HG03469 (cell line): Measurements from ENCODE around the gene MXI1.

Experiments used
- ATAC-seq: cut with Tn5 transposase; IDR thresholded peaks from one replicate; pipeline ENCODE4 v1.9.1; 2021; ENCODE audit warnings: mild to moderate bottlenecking, moderate library complexity, moderate number of reproducible peaks; ENCODE audit not compliant: unreplicated experiment

Gene MXI1

GRCh38 chr10:110214371-110214826, 7.0 kb downstream of the MXI1 start:
- ATAC-seq, result no peak

GRCh38 chr10:110215286-110216170, 8.1 kb downstream of the MXI1 start:
- no peak for ATAC-seq

DNA sequence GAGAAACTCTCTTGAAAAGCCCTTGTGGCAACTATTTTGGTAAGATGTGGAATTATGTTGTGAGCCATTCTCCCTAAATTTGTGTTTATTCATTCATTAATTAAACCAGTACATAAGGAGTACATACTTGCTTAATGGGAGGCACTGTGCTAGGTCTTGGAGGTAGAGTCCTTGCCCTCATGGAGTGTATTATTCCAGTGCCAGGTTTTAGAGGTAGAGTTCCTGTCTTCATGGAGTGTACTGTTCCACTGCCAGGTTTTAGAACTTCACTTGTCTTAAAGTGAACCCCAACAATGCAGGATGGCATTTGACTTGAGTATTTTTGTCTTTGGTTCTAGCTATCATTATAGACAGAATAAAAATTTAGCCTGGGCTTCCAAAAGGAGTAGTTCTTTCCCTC, 8.8 kb downstream of the MXI1 start:
- no peak for ATAC-seq

DNA sequence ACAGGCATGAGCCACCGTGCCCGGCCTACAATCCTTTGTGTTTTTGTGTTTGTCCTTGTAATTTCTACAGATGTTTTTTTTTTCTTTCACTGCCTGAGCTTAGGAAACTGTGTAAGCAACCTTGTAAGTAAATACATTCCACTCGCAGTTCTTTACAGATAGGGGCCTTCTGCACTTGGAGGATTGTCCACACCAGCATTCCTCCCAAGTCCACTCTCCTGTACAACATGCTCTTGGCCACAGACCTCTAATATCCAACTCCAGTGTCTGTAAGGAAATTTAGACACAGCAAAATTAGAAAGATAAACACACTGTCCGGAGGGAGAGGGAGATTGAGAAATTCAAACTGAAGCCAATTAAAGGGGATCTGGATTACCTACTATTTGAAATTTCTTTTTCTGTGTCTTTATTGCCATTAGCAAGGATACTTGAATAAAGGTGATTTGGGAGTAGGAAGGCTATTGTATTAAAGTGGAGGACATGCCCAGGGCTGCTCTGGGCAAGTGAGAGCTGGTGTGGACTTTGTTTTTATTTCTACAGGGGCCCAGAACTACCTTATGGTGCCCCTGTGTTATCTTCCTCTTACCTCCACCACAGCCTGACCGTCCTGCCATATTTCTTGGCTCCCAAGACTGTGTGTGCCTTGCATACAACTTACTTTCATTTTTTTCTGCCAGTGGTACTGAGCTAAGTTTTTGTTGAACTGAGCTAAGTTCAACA, 9.7 kb downstream of the MXI1 start:
- no peak for ATAC-seq

DNA sequence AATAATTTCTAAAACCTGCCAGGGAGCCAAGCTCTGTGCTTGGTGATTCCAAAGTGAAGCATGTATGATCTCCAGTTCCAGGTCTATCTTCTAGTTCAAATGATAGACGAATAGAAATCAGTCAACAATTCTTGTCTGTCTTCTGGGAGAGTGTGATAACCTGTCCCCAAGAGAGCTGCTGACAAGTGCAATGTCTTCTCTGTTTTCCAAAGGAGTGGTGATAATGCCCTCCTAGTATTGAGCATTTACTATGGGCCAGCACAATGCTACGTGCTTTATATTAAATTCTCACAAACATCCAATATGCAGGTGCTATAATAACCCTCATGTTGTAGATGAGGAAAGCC, 10.2 kb downstream of the MXI1 start:
- ATAC-seq, result no peak

DNA sequence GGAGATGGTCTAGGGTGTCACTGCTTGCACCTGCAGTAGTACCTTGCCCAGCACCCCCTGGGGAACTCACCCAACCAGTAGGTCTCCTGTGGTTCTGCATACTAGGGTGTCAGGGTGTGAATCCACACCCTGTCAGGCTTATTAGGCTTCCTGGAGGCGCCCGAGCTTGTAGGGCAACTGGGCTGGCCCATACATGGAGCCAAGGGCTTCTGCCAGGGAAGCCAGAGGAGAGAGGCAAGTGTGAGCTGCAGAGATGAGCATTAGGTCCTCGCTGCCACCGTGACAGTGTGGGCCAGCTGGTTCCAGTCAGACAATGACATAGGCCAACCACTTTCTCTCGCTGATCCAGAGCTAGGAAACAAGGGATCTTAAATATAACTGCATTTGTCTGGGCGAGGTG, 11.2 kb downstream of the MXI1 start:
- no peak for ATAC-seq

- no peak for ATAC-seq
These were observed 12.5 kb downstream of the MXI1 start for GRCh38 chr10:110219884-110220283.

DNA sequence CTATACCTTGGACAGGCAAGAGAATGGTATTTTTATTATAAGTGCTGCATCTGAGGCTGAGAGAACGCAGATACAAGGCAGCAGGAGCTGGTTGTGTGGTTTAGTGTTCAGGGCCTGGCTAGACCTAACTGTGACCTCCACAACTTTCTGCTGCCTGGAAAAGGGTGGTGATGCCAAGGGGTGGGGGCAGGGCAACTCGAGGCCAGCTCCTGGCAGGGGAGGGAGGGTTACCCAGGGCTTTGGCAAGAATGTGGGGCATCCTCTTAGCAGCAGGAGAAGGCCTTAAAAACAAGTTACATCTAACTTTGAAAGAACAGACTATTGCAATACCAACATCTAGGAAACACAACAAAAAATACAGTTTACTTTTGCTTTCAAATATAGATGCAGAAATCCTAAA, 13.0 kb downstream of the MXI1 start:
- no peak for ATAC-seq

GRCh38 chr10:110221044-110221720, 13.8 kb downstream of the MXI1 start:
- ATAC-seq, result no peak

DNA sequence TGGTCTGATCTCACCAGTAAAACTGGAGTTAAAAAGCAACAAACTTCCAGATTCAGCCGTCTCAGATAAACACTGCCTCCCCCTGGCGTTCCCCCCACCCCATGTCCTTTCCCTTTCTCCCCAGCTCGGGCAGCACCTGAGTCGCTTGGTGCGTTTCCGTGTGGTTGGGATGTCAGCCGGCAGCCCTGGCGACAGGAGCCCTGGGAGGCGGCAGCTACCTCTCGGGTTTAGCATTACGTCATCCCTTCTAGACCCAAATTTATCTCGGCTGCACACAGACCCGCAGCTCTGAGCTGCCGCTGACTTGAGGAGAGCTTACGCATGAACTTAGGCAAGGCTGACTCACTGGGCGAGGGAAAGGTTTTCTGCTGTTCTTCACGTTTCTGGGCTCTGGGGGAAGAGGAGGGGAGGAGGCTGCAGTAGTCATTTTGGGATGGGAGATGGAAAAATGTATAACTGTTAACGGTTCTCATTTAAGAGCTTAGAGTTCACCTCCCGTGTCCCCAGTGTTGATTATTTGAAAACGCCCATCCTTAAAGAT, 14.4 kb downstream of the MXI1 start:
- ATAC-seq, result peak; percentile 47

- ATAC-seq, result no peak
These were observed 15.4 kb downstream of the MXI1 start for GRCh38 chr10:110222641-110223297.

DNA sequence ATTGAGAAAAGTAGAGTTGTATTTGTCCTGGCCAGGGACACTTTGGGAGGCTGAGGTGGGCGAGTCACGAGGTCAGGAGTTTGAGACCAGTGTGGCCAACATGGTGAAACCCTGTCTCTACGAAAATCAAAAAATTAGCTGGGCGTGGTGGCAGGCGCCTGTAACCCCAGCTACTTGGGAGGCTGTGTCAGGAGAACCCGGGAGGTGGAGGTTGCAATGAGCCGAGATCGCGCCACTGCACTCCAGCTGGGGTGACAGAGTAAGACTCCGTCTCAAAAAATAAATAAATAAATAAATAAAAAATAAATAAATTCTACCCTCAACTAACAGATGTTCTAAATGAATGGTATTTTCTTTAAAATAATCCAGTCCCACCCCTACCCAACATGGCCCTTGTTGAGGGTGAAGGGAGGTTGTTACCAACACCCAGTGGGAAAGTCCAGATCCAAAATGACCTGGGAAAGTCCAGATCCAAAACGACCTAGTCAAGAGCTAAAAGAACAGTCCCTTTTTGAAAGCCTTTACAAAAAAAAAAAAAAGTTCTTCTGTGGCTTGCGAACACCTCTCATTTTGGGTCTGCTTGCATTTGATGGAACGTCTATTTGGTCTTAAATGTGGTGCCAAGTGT, 16.0 kb downstream of the MXI1 start:
- no peak for ATAC-seq

GRCh38 chr10:110224992-110225391, 17.6 kb downstream of the MXI1 start:
- ATAC-seq, result no peak

DNA sequence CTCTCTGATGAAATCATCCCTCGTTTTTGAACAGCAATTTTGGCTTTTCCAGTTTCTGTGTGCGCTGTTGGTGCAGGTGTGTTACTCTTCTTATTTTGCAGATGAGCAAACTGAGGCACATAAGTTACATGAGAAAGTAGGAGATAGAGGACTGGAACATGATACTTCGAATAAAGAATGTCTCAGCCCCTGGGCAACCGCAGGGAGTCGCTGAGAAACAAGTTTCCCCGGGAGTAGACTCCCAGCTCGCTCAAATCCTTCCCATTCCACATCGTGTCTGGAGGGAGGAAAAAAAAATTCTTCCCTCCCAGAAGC, 18.0 kb downstream of the MXI1 start:
- no peak for ATAC-seq

GRCh38 chr10:110225756-110226542, 18.5 kb downstream of the MXI1 start:
- peak; percentile 59 for ATAC-seq

DNA sequence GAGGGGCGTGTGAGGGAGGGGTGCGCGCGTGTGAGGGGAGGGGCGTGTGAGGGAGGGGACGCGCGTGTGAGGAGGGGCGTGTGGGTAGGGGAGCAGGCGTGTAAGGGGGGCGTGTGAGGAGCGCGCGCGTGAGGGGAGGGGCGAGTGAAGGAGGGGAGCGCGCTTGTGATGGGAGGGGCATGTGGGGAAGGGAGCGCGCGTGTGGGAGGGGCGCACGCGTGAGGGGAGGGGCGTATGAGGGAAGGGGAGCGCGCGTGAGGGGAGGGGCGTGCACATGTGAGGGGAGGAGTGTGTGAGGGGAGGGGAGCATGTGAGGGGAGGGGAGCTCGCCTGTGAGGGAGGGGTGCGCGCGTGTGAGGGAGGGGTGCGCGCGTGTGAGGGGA, 19.1 kb downstream of the MXI1 start:
- no peak for ATAC-seq

DNA sequence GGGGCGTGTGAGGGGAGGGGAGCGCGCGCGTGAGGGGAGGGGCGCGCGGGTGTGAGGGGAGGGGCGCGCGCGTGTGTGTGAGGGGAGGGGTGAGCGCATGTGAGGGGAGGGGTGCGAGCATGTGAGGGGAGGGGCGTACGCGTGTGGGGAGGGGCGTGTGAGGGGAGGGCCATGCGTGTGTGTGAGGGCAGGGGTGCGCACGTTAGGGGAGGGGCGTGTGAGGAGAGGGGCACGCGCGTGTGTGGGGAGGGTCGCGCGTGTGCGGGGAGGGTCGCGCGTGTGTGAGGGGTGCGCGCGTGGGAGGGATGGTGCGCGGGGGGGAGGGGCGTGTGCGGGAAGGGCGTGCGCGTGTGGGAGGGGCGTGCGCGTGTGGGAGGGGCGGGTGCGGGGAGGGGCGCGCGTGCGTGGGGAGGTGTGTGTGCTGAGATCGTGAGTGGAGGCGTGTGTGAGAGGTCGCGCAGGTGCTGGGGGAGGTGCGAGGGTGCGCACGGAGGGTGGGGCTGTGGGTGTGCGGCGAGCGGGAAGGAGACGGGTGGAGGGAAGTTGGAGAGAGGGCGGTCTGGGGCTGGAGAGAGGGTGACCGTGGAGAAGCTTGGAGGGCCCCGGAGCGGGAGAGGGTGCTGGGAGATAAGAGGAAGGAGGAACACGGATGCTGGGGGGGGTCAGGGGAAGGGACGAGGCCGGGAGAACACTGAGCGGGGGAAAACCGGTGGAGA, 19.7 kb downstream of the MXI1 start:
- ATAC-seq, result no peak

GRCh38 chr10:110228066-110228465, 20.7 kb downstream of the MXI1 start:
- ATAC-seq, result no peak

- no peak for ATAC-seq
These were observed 21.8 kb downstream of the MXI1 start for GRCh38 chr10:110229155-110229554.
